ENCODE measurements around the gene SPAG9. TPM values are rescaled to one million over a fixed set of nuclear protein-coding genes. Genes with fewer than 3 reads are reported as not detected.

The SPAG9 gene
- total and polyA plus RNA-seq, 2 experiments from 2014 or later = 13.7 to 45.0 TPM

GRCh38 chr17:50935996-50936266, 184.7 kb downstream of the SPAG9 start:
- no peak for DNase-seq (ENCODE audit: low spot score)
- no peak overlapping the region for H3K4me3 Mint-ChIP-seq
- H3K4me1 ChIP-seq (ENCODE audit: insufficient read depth) = peaks cover 6% of the 10 kb centered on the region
- TF ChIP-seq CREB1 (CRISPR knock-in tag; IDR thresholded peaks at IDR 0.05; ENCODE audit: low read depth) = no peak
- no peak for TF ChIP-seq ZNF462 (CRISPR knock-in tag; IDR thresholded peaks at IDR 0.05)
- TF ChIP-seq NANOG (IDR thresholded peaks at IDR 0.05; ENCODE audit: borderline replicate concordance) = no peak
- no peak for TF ChIP-seq POLR2AphosphoS5 (IDR thresholded peaks at IDR 0.05; ENCODE audit: low read depth)
- no peak for TF ChIP-seq EZH2 (IDR thresholded peaks at IDR 0.05; ENCODE audit: low read depth, unreplicated experiment)
- H3K79me2 ChIP-seq (replicated peaks; ENCODE audit: insufficient read depth) = no peaks in the 10 kb centered on the region
- H3K27me3 Mint-ChIP-seq (ENCODE audit: insufficient read depth, low read depth, poor library complexity) = peaks cover 14% of the 10 kb centered on the region
- H3K36me3 ChIP-seq (ENCODE audit: insufficient read depth) = no peaks in the 10 kb centered on the region
- H3K4me2 ChIP-seq = no peak overlapping the region
- no peaks in the 10 kb centered on the region for H3K9me3 Mint-ChIP-seq
- H3K4me3 ChIP-seq = no peak overlapping the region
- no peak overlapping the region for H2AFZ ChIP-seq
- H3K36me3 Mint-ChIP-seq (ENCODE audit: low read depth) = no peaks in the 10 kb centered on the region
- H4K20me1 ChIP-seq (replicated peaks; ENCODE audit: insufficient read depth) = no peaks in the 10 kb centered on the region
- H3K27me3 ChIP-seq (ENCODE audit: insufficient read depth) = peaks cover 12% of the 10 kb centered on the region; the same call in 1 of the 2 replicates
- no peak overlapping the region; the same call in 1 of the 2 replicates for H3K27ac Mint-ChIP-seq
- ATAC-seq = no peak
- H3K9me2 ChIP-seq (ENCODE audit: insufficient read depth) = no peaks in the 10 kb centered on the region
- H3F3A ChIP-seq (replicated peaks; ENCODE audit: low read depth) = no peaks in the 10 kb centered on the region
- no peak overlapping the region for H3K27ac ChIP-seq (ENCODE audit: low read depth)
- peaks cover 18% of the 10 kb centered on the region; the same call in 2 of the 3 replicates for H3K4me1 Mint-ChIP-seq

GRCh38 chr17:50935221-50935995, 185.3 kb downstream of the SPAG9 start:
- Histone ChIP-seq H4K20me1 (replicated peaks; ENCODE audit: insufficient read depth) (no peaks in the 10 kb centered on the region), H3K27ac (ENCODE audit: low read depth) (no peak overlapping the region), H3F3A (replicated peaks; ENCODE audit: low read depth) (0 out of 2 replicates have a peak, but pooled peaks cover 5% of the 10 kb centered on the region), H3K4me2 (no peak overlapping the region), H3K27me3 (ENCODE audit: insufficient read depth) (peaks cover 16% of the 10 kb centered on the region), H3K4me3 (no peak overlapping the region), H3K4me1 (ENCODE audit: insufficient read depth) (peaks cover 10% of the 10 kb centered on the region), H3K79me2 (replicated peaks; ENCODE audit: insufficient read depth) (no peaks in the 10 kb centered on the region), H3K36me3 (ENCODE audit: insufficient read depth) (no peaks in the 10 kb centered on the region), H2AFZ (no peak overlapping the region), H3K9me2 (ENCODE audit: insufficient read depth) (no peaks in the 10 kb centered on the region)
- no peaks in the 10 kb centered on the region for H3K36me3 Mint-ChIP-seq (ENCODE audit: low read depth)
- DNase-seq (ENCODE audit: low spot score) = no peak
- H3K4me3 Mint-ChIP-seq = no peak overlapping the region
- ATAC-seq = no peak
- H3K27ac Mint-ChIP-seq = no peak overlapping the region; the same call in 1 of the 2 replicates
- H3K4me1 Mint-ChIP-seq = peaks cover 20% of the 10 kb centered on the region; the same call in 2 of the 3 replicates
- H3K9me3 Mint-ChIP-seq = no peaks in the 10 kb centered on the region
- H3K27me3 Mint-ChIP-seq (ENCODE audit: insufficient read depth, low read depth, poor library complexity) = peaks cover 19% of the 10 kb centered on the region
- TF ChIP-seq REST (IDR thresholded peaks at IDR 0.05; ENCODE audit: unreplicated experiment) (no peak), ZNF114 (CRISPR knock-in tag; IDR thresholded peaks at IDR 0.05) (no peak), NANOG (IDR thresholded peaks at IDR 0.05; ENCODE audit: borderline replicate concordance) (no peak), STAT1 (IDR thresholded peaks at IDR 0.05; ENCODE audit: unreplicated experiment) (no peak), CREB1 (CRISPR knock-in tag; IDR thresholded peaks at IDR 0.05; ENCODE audit: low read depth) (no peak), ETS1 (IDR thresholded peaks at IDR 0.05) (no peak), EZH2phosphoT487 (IDR thresholded peaks at IDR 0.05; ENCODE audit: unreplicated experiment) (no peak)
